SK-N-SH (cell line): Measurements from ENCODE around the gene ADCK1.

ENCODE experiments used
- EP300 ChIP-seq, 2 experiments: IDR thresholded peaks; 2 replicates each; pipeline versions ENCODE4 v1.4.0 to v1.6.1; 2012; ENCODE audit warnings: borderline replicate concordance in 1 of 2, low read depth in 1 of 2, low read length in 1 of 2
- POLR2AphosphoS5 ChIP-seq: IDR thresholded peaks from 2 replicates; pipeline ENCODE4 v1.6.1; 2012; ENCODE audit warnings: low read depth, low read length
- REST ChIP-seq: IDR thresholded peaks from 2 replicates; pipeline ENCODE4 v1.6.1; 2012; ENCODE audit warnings: mild to moderate bottlenecking, low read depth, low read length, moderate library complexity
- TAF1 ChIP-seq: IDR thresholded peaks from 2 replicates; pipeline ENCODE4 v1.6.1; 2012; ENCODE audit warnings: low read depth, mild to moderate bottlenecking, low read length, moderate library complexity, borderline replicate concordance

- TF ChIP-seq POLR2AphosphoS5 (no peak), REST (no peak), TAF1 (no peak), EP300 (IDR thresholded peaks at IDR 0.05; ENCODE audit: borderline replicate concordance in 1 of 2, low read depth in 1 of 2, low read length in 1 of 2) (no peak)
Measured at GRCh38 chr14:77856941-77857340, 57.0 kb downstream of the ADCK1 start.
